ENCODE data around the gene CPVL.

DNA sequence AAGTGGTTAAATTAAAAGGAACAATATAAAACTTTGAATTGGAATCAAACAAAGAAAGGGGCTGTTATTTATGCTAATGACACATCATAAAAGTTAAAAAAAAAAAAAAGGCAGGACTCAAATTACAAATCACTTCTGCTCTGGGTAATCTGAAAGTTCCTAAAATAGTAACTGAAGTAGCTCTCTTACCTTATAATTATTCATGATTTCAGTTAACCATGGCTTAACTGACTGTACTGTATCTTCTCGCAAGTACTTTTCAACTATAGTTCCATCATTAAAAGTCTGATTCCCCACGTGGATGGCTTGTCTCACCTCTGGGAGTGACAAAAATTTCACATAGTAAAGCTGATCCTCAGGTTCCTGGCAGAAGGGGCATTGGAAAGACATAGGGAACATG, 82.5 kb downstream of the CPVL start:
- TF ChIP-seq, protein P1, sequence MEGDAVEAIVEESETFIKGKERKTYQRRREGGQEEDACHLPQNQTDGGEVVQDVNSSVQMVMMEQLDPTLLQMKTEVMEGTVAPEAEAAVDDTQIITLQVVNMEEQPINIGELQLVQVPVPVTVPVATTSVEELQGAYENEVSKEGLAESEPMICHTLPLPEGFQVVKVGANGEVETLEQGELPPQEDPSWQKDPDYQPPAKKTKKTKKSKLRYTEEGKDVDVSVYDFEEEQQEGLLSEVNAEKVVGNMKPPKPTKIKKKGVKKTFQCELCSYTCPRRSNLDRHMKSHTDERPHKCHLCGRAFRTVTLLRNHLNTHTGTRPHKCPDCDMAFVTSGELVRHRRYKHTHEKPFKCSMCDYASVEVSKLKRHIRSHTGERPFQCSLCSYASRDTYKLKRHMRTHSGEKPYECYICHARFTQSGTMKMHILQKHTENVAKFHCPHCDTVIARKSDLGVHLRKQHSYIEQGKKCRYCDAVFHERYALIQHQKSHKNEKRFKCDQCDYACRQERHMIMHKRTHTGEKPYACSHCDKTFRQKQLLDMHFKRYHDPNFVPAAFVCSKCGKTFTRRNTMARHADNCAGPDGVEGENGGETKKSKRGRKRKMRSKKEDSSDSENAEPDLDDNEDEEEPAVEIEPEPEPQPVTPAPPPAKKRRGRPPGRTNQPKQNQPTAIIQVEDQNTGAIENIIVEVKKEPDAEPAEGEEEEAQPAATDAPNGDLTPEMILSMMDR (conservative IDR thresholded peaks at IDR 0.05; ENCODE audit: low read depth, low read length), result no peak
- no peak for TF ChIP-seq MXI1 (IDR thresholded peaks at IDR 0.05; ENCODE audit: borderline replicate concordance, low read depth, low read length)
- TF ChIP-seq RAD21 (IDR thresholded peaks at IDR 0.05; ENCODE audit: low read length), result no peak
- no peak for TF ChIP-seq POLR2A (IDR thresholded peaks at IDR 0.05; ENCODE audit: low read depth, low read length)
- TF ChIP-seq MAFK (IDR thresholded peaks at IDR 0.05; ENCODE audit: low read depth, low read length), result no peak
- TF ChIP-seq CEBPB (IDR thresholded peaks at IDR 0.05; ENCODE audit: low read depth, low read length), result no peak
- no peak for TF ChIP-seq SMC3 (IDR thresholded peaks at IDR 0.05; ENCODE audit: low read depth, low read length)
- no peak for TF ChIP-seq BHLHE40 (IDR thresholded peaks at IDR 0.05; ENCODE audit: low read depth, low read length)
- no peak for TF ChIP-seq RFX5 (IDR thresholded peaks at IDR 0.05; ENCODE audit: low read depth, low read length)
- TF ChIP-seq, protein P2, sequence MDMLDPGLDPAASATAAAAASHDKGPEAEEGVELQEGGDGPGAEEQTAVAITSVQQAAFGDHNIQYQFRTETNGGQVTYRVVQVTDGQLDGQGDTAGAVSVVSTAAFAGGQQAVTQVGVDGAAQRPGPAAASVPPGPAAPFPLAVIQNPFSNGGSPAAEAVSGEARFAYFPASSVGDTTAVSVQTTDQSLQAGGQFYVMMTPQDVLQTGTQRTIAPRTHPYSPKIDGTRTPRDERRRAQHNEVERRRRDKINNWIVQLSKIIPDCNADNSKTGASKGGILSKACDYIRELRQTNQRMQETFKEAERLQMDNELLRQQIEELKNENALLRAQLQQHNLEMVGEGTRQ (IDR thresholded peaks at IDR 0.05; ENCODE audit: low read depth, low read length), result no peak

Data from IMR-90 (cell line).